ENCODE measurements around the gene EPHA8. TPM values are rescaled to one million over a fixed set of nuclear protein-coding genes. Genes with fewer than 3 reads are reported as not detected.

Gene EPHA8
- total and polyA plus RNA-seq, 2 of the 4 experiments (the other 2 are of a cell fraction): not detected

- WGBS, 2 experiments (ENCODE audit: extremely low coverage in 2 of 2, insufficient read length in 1 of 2): no CpG with 5 or more reads among the region's 11 CpGs
- Histone ChIP-seq H2BK20ac (ENCODE audit: low read depth, low read length) (no peak overlapping the region), H3K9ac (ENCODE audit: low read depth, low read length) (no peak overlapping the region), H2AK9ac (replicated peaks; ENCODE audit: low read depth, low read length, poor library complexity) (no peak overlapping the region), H3K56ac (ENCODE audit: extremely low read depth, insufficient read depth, low read length) (no peak overlapping the region), H3K4me3 (ENCODE audit: insufficient read depth, low read depth, low read length) (no peak overlapping the region), H3K14ac (replicated peaks; ENCODE audit: low read depth, low read length) (no peak overlapping the region), H4K8ac (ENCODE audit: low read depth in 2 of 2, low read length in 2 of 2) (no peak overlapping the region), H2AFZ (replicated peaks; ENCODE audit: low read length, poor library complexity) (no peak overlapping the region), H3K9me1 (ENCODE audit: insufficient read depth, low read length) (no peaks in the 10 kb centered on the region), H3K4me1 (ENCODE audit: control insufficient read depth, insufficient read depth, low read length) (no peaks in the 10 kb centered on the region), H3K27ac (ENCODE audit: insufficient read depth, low read length) (no peak overlapping the region), H3K4ac (ENCODE audit: low read depth, low read length) (no peak overlapping the region), H3K79me1 (ENCODE audit: low read depth in 1 of 2, low read length in 2 of 2) (no peaks in the 10 kb centered on the region), H2BK5ac (ENCODE audit: low read depth, low read length, poor library complexity, severe bottlenecking) (no peak overlapping the region), H3K18ac (ENCODE audit: low read depth, low read length) (no peak overlapping the region), H3K4me2 (ENCODE audit: low read depth, low read length) (no peak overlapping the region), H3K9me3 (ENCODE audit: control insufficient read depth, insufficient read depth, low read length) (no peaks in the 10 kb centered on the region), H2AK5ac (ENCODE audit: low read depth, low read length) (no peak overlapping the region), H3K23ac (ENCODE audit: low read depth, low read length) (no peak overlapping the region), H2BK15ac (ENCODE audit: low read depth, low read length) (no peak overlapping the region), H3K36me3 (ENCODE audit: control insufficient read depth, insufficient read depth, low read length) (no peaks in the 10 kb centered on the region), H4K5ac (ENCODE audit: low read depth, low read length) (no peak overlapping the region), H2BK120ac (ENCODE audit: low read depth, low read length) (no peak overlapping the region), H4K20me1 (ENCODE audit: insufficient read depth, low read length) (peaks cover 3% of the 10 kb centered on the region; the same call in 1 of the 2 replicates), H4K91ac (ENCODE audit: insufficient read depth, low read depth, low read length) (no peak overlapping the region), H3K27me3 (ENCODE audit: control insufficient read depth, insufficient read depth, low read length) (peaks cover 70% of the 10 kb centered on the region)
- no TSS peak for BruUV-seq (replicated peaks)
- dilution Hi-C loops (cut with HindIII; ENCODE audit: low sequenced_read_pairs, unreplicated experiment) (no loop called here), in situ Hi-C loops (cut with MboI; ENCODE audit: low sequenced_read_pairs) (no loop called here), intact Hi-C loops (cut with micrococcal nuclease) (no loop called here)
- no peak for ATAC-seq (ENCODE audit: low read depth)
- ChIA-PET CTCF (no interaction called here), POLR2A (ENCODE audit: unreplicated experiment) (no interaction called here)
- TF ChIP-seq MAFK (IDR thresholded peaks at IDR 0.05; ENCODE audit: low read depth, low read length) (no peak), RFX5 (IDR thresholded peaks at IDR 0.05; ENCODE audit: low read depth, low read length) (no peak), MXI1 (IDR thresholded peaks at IDR 0.05; ENCODE audit: borderline replicate concordance, low read depth, low read length) (no peak), FOS (IDR thresholded peaks at IDR 0.05; ENCODE audit: low read depth, low read length) (no peak), POLR2A (IDR thresholded peaks at IDR 0.05; ENCODE audit: low read depth, low read length) (no peak)
- no peak for DNase-seq
Observed at GRCh38 chr1:22628698-22629444, 65.6 kb downstream of the EPHA8 start.
